HFFc6 (cell line): ENCODE results near the gene FADD. TPM values are rescaled to one million over a fixed set of nuclear protein-coding genes. Genes with fewer than 3 reads are reported as not detected.

Experiments used
- DNase-seq: peaks from one replicate; pipeline ENCODE4 v3.0.0-alpha.2; 2018
- H3K27ac Mint-ChIP-seq: 2 replicates; pipeline ENCODE4 v1.8.0; 2020; ENCODE audit warnings: mild to moderate bottlenecking, mixed read lengths
- H3K27me3 Mint-ChIP-seq: 2 replicates; pipeline ENCODE4 v1.8.0; 2021; ENCODE audit warnings: mild to moderate bottlenecking, moderate library complexity, mixed read lengths; ENCODE audit not compliant: insufficient read depth
- H3K36me3 Mint-ChIP-seq: 2 replicates; pipeline ENCODE4 v1.8.0; 2021; ENCODE audit warnings: low read depth, mixed read lengths
- H3K4me1 Mint-ChIP-seq: 2 replicates; pipeline ENCODE4 v1.8.0; 2020; ENCODE audit warnings: low read depth, mixed read lengths
- H3K4me3 Mint-ChIP-seq: 2 replicates; pipeline ENCODE4 v1.8.0; 2020; ENCODE audit warnings: mild to moderate bottlenecking, moderate library complexity, mixed read lengths
- H3K9me3 Mint-ChIP-seq: 2 replicates; pipeline ENCODE4 v1.8.0; 2020; ENCODE audit warnings: mild to moderate bottlenecking, mixed read lengths
- CTCF ChIP-seq: fragments of 200-600 bp; sonication (generic); IDR thresholded peaks from 2 replicates; pipeline ENCODE4 v1.5.0; 2021; ENCODE audit warnings: antibody characterized with exemption, mild to moderate bottlenecking
- total RNA-seq, 6 experiments: library from RNA; stranded (reverse); fragmentation: NEBNext Ultra II Directional; extraction: Animal tissue kit (Norgen Biotek cat#: 25700); gene quantifications; 2 replicates in 1 of 6; 3 replicates in 5 of 6; pipeline ENCODE4 v1.2.3, GENCODE V29; 2021

The FADD gene
- total RNA-seq, 6 experiments from 2014 or later, result 25.8 to 32.2 (median 28.1) TPM

- H3K9me3 Mint-ChIP-seq, result no peaks in the 10 kb centered on the region
- peaks cover 37% of the 10 kb centered on the region for H3K36me3 Mint-ChIP-seq
- DNase-seq, result no peak
- peaks cover 5% of the 10 kb centered on the region for H3K27me3 Mint-ChIP-seq
- H3K4me3 Mint-ChIP-seq, result no peak overlapping the region
- H3K4me1 Mint-ChIP-seq, result peaks cover 54% of the 10 kb centered on the region
- TF ChIP-seq CTCF, result no peak
- H3K27ac Mint-ChIP-seq, result no peak overlapping the region
These were observed 3.9 kb downstream of the FADD start for GRCh38 chr11:70206982-70207376.

GRCh38 chr11:70207531-70208131 lies 4.5 kb downstream of the FADD start:
- Mint-ChIP-seq H3K4me3 (no peak overlapping the region), H3K27me3 (peaks cover 5% of the 10 kb centered on the region), H3K4me1 (peaks cover 50% of the 10 kb centered on the region), H3K27ac (no peak overlapping the region), H3K36me3 (peaks cover 37% of the 10 kb centered on the region), H3K9me3 (no peaks in the 10 kb centered on the region)
- TF ChIP-seq CTCF, result no peak
- no peak for DNase-seq

- Mint-ChIP-seq H3K36me3 (peaks cover 33% of the 10 kb centered on the region), H3K4me3 (no peak overlapping the region), H3K9me3 (no peaks in the 10 kb centered on the region), H3K4me1 (peaks cover 43% of the 10 kb centered on the region), H3K27ac (no peak overlapping the region), H3K27me3 (peaks cover 5% of the 10 kb centered on the region)
- no peak for DNase-seq
- no peak for TF ChIP-seq CTCF
These were observed 6.4 kb downstream of the FADD start for GRCh38 chr11:70209391-70209912.

- H3K27me3 Mint-ChIP-seq, result peaks cover 5% of the 10 kb centered on the region
These were observed 7.0 kb downstream of the FADD start for GRCh38 chr11:70210051-70210501.

GRCh38 chr11:70210530-70210929 lies 7.4 kb downstream of the FADD start:
- DNase-seq, result no peak

More at GRCh38 chr11:70210051-70210501, 7.0 kb downstream of the FADD start:
- peak overlapping the region; percentile 47 for H3K27ac Mint-ChIP-seq
- peaks cover 29% of the 10 kb centered on the region for H3K36me3 Mint-ChIP-seq
- H3K4me3 Mint-ChIP-seq, result no peak overlapping the region
- TF ChIP-seq CTCF, result no peak
- no peak for DNase-seq
- H3K9me3 Mint-ChIP-seq, result no peaks in the 10 kb centered on the region
- H3K4me1 Mint-ChIP-seq, result peaks cover 37% of the 10 kb centered on the region

More at GRCh38 chr11:70210530-70210929, 7.4 kb downstream of the FADD start:
- H3K36me3 Mint-ChIP-seq, result peaks cover 29% of the 10 kb centered on the region
- no peak overlapping the region for H3K27ac Mint-ChIP-seq
- TF ChIP-seq CTCF, result no peak
- peaks cover 5% of the 10 kb centered on the region for H3K27me3 Mint-ChIP-seq
- no peaks in the 10 kb centered on the region for H3K9me3 Mint-ChIP-seq
- H3K4me3 Mint-ChIP-seq, result no peak overlapping the region
- peaks cover 32% of the 10 kb centered on the region for H3K4me1 Mint-ChIP-seq
